Measurements from ENCODE around the gene TRIM71. TPM values are rescaled to one million over a fixed set of nuclear protein-coding genes. Genes with fewer than 3 reads are reported as not detected.
"Not testable (repeated sequence)": the region's sequence is repeated elsewhere in the genome, so short reads cannot be mapped to it uniquely, and the experiment has no call there.

Gene TRIM71
- total RNA-seq, 2 donors from 2014 or later, result not detected

- no peak for TF ChIP-seq CTCF (IDR thresholded peaks at IDR 0.05)
- Histone ChIP-seq H3K9me3 (no peaks in the 10 kb centered on the region), H3K27ac (no peak overlapping the region), H3K27me3 (no peaks in the 10 kb centered on the region), H3K4me3 (no peak overlapping the region), H3K4me1 (no peaks in the 10 kb centered on the region), H3K36me3 (no peaks in the 10 kb centered on the region)
- DNase-seq (ENCODE audit: low spot score), result no peak
Measured at GRCh38 chr3:32930161-32930560, 112.4 kb downstream of the TRIM71 start.

GRCh38 chr3:32931273-32931672 lies 113.5 kb downstream of the TRIM71 start:
- not testable (repeated sequence) for H3K4me3 ChIP-seq; H3K9me3 ChIP-seq; H3K27ac ChIP-seq; H3K27me3 ChIP-seq; H3K4me1 ChIP-seq; DNase-seq (ENCODE audit: low spot score); H3K36me3 ChIP-seq

- no peaks in the 10 kb centered on the region for H3K4me1 ChIP-seq
- peak; percentile 35 to 72 for TF ChIP-seq CTCF (IDR thresholded peaks at IDR 0.05)
- DNase-seq (ENCODE audit: low spot score), result no peak
Measured at GRCh38 chr3:32934150-32934742, 116.4 kb downstream of the TRIM71 start.

GRCh38 chr3:32937331-32937730 lies 119.5 kb downstream of the TRIM71 start:
- Histone ChIP-seq H3K27ac (no peak overlapping the region), H3K4me1 (no peaks in the 10 kb centered on the region), H3K4me3 (no peak overlapping the region), H3K36me3 (no peaks in the 10 kb centered on the region), H3K27me3 (no peaks in the 10 kb centered on the region), H3K9me3 (no peaks in the 10 kb centered on the region)
- no peak for TF ChIP-seq CTCF (IDR thresholded peaks at IDR 0.05)
- DNase-seq (ENCODE audit: low spot score), result no peak

More at GRCh38 chr3:32934150-32934742, 116.4 kb downstream of the TRIM71 start:
- Histone ChIP-seq H3K36me3 (no peaks in the 10 kb centered on the region), H3K27me3 (no peaks in the 10 kb centered on the region), H3K27ac (no peak overlapping the region), H3K4me3 (no peak overlapping the region), H3K9me3 (no peaks in the 10 kb centered on the region)

- H3K27ac ChIP-seq; H3K9me3 ChIP-seq; H3K4me3 ChIP-seq; DNase-seq (ENCODE audit: low spot score); H3K36me3 ChIP-seq; H3K4me1 ChIP-seq; H3K27me3 ChIP-seq: not testable (repeated sequence)
Measured at GRCh38 chr3:32939531-32940284, 121.9 kb downstream of the TRIM71 start.

- no peak overlapping the region for H3K27ac ChIP-seq
- DNase-seq (ENCODE audit: low spot score), result no peak
Measured at GRCh38 chr3:32940726-32941125, 122.9 kb downstream of the TRIM71 start.

More at GRCh38 chr3:32940726-32941125, 122.9 kb downstream of the TRIM71 start:
- Histone ChIP-seq H3K36me3 (no peaks in the 10 kb centered on the region), H3K27me3 (no peaks in the 10 kb centered on the region), H3K4me3 (no peak overlapping the region), H3K9me3 (no peaks in the 10 kb centered on the region), H3K4me1 (no peaks in the 10 kb centered on the region)
- no peak for TF ChIP-seq CTCF (IDR thresholded peaks at IDR 0.05)

Measured in right atrium auricular region (tissue), 2 donors.